Measurements from ENCODE around the gene BBIP1.

GRCh38 chr10:110915035-110915434 lies 3.9 kb downstream of the BBIP1 start:
- TF ChIP-seq POLR2A (IDR thresholded peaks at IDR 0.05): no peak
- no peak for TF ChIP-seq CTCF (IDR thresholded peaks at IDR 0.05)

Measured in heart left ventricle (tissue), 13 donors.